Measurements from ENCODE around the gene TMEM132D. TPM values are rescaled to one million over a fixed set of nuclear protein-coding genes. Genes with fewer than 3 reads are reported as not detected.
"Not testable (repeated sequence)": the region's sequence is repeated elsewhere in the genome, so short reads cannot be mapped to it uniquely, and the experiment has no call there.

Gene TMEM132D
- polyA plus RNA-seq, 4 donors: 0.90 to 2.1 (median 1.4) TPM

- no peak for DNase-seq (ENCODE audit: low read depth in 4 of 4, low spot score in 3 of 4)
Measured at GRCh38 chr12:129550353-129550752, 353.5 kb downstream of the TMEM132D start.

GRCh38 chr12:129549656-129550055 lies 354.2 kb downstream of the TMEM132D start:
- DNase-seq (ENCODE audit: low read depth in 4 of 4, low spot score in 3 of 4): no peak

DNA sequence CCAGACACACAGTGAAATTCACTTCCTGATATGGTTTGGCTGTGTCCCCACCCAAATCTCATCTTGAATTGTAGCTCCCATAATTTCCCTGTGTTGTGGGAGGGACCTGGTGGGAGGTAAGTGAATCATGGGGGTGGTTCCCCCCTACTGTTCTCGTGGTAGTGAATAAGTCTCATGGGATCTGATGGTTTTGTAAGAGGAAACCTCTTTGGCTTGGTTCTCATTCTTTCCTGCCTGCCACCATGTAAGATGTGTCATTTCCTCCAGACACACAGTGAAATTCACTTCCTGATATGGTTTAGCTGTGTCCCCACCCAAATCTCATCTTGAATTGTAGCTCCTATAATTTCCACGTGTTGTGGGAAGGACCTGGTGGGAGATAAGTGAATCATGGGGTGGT lies 354.8 kb downstream of the TMEM132D start:
- not testable (repeated sequence) for DNase-seq (ENCODE audit: low read depth in 4 of 4, low spot score in 3 of 4)

- DNase-seq (ENCODE audit: low read depth in 4 of 4, low spot score in 3 of 4): no peak
Measured at GRCh38 chr12:129544716-129545115, 359.1 kb downstream of the TMEM132D start.

DNA sequence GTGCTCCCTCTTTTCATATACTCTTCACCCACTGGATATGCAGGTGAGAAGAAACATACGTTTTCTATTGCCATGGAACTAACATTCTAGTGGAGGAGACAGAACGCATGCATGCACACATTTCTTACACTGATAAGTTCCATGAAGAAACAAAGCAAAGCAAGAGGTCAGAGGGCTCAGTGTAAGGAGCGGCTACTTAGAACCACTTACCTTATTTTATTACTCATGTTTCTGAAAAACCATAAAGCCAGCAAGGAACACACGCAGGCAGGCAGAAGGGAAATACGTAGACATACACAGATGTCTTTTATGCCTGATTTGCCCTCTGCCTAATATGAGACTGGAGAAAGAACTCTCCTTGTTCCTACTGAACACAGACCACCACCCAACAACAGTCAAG lies 362.9 kb downstream of the TMEM132D start:
- DNase-seq (ENCODE audit: low read depth in 4 of 4, low spot score in 3 of 4): no peak

DNA sequence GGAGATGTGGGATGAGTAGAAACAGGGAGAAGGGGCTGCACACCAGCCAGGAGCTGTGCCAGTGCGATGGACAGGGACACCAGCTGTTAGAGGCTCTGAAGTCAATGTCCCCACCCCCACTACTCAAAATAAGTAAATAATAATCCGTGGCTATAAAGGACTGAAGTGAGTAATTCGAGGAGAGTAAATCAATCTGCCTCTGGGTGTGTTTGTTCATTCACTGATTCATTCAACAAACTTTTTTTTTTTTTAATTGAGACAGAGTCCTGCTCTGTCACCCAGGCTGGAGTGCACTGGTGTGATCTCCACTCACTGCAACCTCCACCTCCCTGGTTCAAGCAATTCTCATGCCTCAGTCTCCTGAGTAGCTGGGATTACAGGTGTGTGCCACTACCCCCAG lies 363.6 kb downstream of the TMEM132D start:
- DNase-seq (ENCODE audit: low read depth in 4 of 4, low spot score in 3 of 4): no peak

DNA sequence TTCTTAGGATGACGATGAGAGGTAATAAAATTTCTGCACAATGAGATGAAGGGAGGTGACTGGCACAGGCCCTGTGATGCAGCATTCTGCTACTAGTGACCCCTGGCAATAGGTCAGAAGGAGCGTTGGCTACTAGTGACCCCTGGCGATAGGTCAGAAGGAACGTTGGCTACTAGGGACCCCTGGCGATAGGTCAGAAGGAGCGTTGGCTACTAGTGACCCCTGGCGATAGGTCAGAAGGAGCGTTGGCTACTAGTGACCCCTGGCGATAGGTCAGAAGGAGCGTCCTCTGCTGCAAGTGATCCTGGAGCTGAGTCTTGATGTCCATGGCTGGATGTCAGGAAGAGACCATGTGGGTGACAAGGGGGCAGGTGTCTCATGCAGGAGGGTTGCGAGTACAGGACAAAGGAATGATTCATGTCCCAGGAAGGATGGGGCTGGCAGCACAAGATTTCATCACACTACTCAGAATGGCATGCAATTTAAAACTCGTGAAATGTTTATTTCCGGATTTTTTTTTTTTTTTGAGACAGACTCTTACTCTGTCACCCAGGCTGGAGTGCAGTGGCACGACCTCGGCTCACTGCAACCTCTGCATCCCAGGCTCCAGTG lies 365.0 kb downstream of the TMEM132D start:
- DNase-seq (ENCODE audit: low read depth in 4 of 4, low spot score in 3 of 4): not testable (repeated sequence)

DNA sequence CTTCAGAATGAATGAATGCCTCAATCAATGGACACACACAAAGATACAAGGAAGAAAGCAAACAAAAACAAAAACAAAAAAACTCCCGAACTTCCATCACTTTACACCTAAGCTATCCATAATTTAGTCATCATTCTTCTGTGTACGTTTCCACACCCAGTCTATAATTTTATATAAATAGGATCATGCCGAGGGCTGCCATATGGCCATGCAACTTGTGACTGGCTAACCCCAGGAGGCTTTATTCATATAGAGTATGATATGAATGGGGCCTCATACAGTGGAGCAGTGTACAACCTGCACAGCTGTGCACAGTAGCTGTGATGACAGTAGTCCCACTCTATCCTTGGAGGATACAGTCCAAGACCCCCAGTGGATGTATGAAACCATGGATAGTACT lies 365.7 kb downstream of the TMEM132D start:
- no peak for DNase-seq (ENCODE audit: low read depth in 4 of 4, low spot score in 3 of 4)

GRCh38 chr12:129534966-129535750 lies 368.7 kb downstream of the TMEM132D start:
- DNase-seq (ENCODE audit: low read depth in 4 of 4, low spot score in 3 of 4): no peak

- no peak for DNase-seq (ENCODE audit: low read depth in 4 of 4, low spot score in 3 of 4)
Measured at GRCh38 chr12:129532707-129533499, 370.9 kb downstream of the TMEM132D start.

GRCh38 chr12:129532082-129532481 lies 371.7 kb downstream of the TMEM132D start:
- DNase-seq (ENCODE audit: low read depth in 4 of 4, low spot score in 3 of 4): no peak

- no peak for DNase-seq (ENCODE audit: low read depth in 4 of 4, low spot score in 3 of 4)
Measured at GRCh38 chr12:129530984-129531383, 372.8 kb downstream of the TMEM132D start.

GRCh38 chr12:129530517-129530916 lies 373.3 kb downstream of the TMEM132D start:
- no peak for DNase-seq (ENCODE audit: low read depth in 4 of 4, low spot score in 3 of 4)

- DNase-seq (ENCODE audit: low read depth in 4 of 4, low spot score in 3 of 4): no peak
Measured at GRCh38 chr12:129527506-129527905, 376.3 kb downstream of the TMEM132D start.

DNA sequence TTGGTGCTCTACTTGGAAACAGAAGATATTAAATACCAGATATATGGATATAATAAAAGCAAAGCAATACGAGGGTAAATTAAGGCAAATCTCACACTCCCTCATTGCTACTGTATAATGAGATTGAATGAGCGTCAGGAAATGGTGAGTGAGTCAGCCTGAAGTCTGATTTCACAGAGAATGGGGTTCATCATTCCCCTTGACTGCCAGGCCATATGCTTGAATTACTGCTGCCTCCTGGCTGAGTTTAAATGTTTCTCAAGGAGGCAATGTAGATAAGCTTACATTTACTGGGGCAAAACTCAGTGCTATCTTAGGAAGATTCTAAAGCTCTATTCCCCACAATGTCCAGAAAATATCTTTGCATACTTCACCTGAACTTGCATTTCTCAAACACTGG lies 380.2 kb downstream of the TMEM132D start:
- DNase-seq (ENCODE audit: low read depth in 4 of 4, low spot score in 3 of 4): no peak

DNA sequence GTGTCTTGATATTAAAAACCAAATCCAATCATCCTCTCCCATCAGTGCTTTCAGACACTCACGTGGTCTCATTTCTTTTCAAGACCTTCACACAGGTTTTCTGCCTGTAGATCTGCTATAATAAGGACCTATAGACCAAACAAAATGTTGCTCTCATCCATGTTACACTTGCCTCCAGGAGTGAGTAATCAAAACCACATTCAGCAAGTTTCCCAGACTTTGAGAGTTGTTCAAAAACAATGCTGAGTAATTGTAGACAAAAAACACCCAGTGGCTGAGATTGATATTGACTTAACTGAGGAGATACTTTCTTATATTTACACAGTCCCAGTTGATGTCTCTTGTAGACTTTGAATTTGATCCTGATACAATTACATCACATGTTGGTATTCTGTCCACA lies 383.1 kb downstream of the TMEM132D start:
- DNase-seq (ENCODE audit: low read depth in 4 of 4, low spot score in 3 of 4): no peak

DNA sequence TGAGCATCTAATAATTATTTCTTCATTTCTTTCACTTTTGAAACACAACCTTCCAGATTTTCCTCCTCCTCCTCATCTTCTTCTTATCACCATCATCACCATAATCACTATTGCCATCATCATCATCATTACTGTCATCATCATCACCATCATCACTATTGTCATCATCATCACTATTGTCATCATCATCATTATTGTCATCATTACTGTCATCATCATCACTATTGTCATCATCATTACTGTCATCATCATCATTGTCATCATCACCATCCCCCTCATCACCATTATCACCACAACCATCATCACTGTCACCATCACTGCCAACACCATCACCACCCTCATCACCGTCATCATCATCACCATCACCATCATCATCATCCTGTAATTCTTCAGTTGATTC lies 400.0 kb downstream of the TMEM132D start:
- DNase-seq (ENCODE audit: low read depth in 4 of 4, low spot score in 3 of 4): no peak

- DNase-seq (ENCODE audit: low read depth in 4 of 4, low spot score in 3 of 4): no peak
Measured at GRCh38 chr12:129496226-129496625, 407.6 kb downstream of the TMEM132D start.

DNA sequence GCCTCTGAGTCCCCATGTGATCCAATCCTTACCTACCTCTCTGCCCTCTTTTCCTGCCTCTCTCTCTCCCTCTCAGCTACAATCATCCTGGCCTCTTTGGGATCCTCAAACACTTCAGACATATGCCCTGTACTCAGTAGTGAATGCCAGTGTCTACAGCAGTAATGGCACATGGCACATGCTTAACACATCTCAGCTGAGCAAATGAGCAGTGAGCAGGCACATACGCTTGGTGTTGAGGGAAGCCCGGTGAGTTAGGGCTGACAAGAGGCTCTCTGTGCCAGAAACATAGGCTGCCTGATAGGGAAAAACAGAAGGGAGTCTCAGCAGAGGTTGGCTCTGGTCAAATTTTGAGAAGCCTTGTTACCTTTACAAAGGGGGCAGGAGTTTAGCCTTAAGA lies 409.1 kb downstream of the TMEM132D start:
- no peak for DNase-seq (ENCODE audit: low read depth in 4 of 4, low spot score in 3 of 4)

DNA sequence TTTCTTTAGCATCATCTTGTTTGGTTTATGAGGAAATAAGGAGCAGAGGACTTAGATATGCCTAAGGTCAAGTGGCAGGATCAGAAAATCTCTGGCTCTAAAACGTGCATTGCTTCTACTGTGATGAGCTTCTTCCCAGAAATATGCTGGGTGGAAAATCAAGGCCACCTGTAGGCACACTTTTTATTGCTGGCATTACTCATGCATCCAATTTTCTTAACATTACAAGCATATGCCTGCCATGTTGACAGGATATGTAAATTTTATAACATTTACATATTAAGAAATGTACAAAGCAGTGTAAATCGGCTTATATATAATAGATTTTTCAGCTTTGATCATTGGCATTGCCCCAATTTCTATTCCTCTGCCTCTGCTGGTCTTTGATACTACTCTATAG lies 409.6 kb downstream of the TMEM132D start:
- DNase-seq (ENCODE audit: low read depth in 4 of 4, low spot score in 3 of 4): no peak

- DNase-seq (ENCODE audit: low read depth in 4 of 4, low spot score in 3 of 4): no peak
Measured at GRCh38 chr12:129489100-129489676, 414.6 kb downstream of the TMEM132D start.
